Measurements from ENCODE around the gene IL11.
"Not testable (repeated sequence)": the region's sequence is repeated elsewhere in the genome, so short reads cannot be mapped to it uniquely, and the experiment has no call there.

- not testable (repeated sequence) for TF ChIP-seq CTCF, POLR2A (IDR thresholded peaks at IDR 0.05)
These were observed 31.1 kb upstream of the IL11 start for GRCh38 chr19:55401390-55401789.

Data from Peyer's patch (tissue), 4 donors.